Motor neuron (in vitro differentiated cells): ENCODE results near the gene MARCO. TPM values are rescaled to one million over a fixed set of nuclear protein-coding genes. Genes with fewer than 3 reads are reported as not detected.
"Not testable (repeated sequence)": the region's sequence is repeated elsewhere in the genome, so short reads cannot be mapped to it uniquely, and the experiment has no call there.

Source experiments
- ATAC-seq, 8 experiments: fragments of 200-7000 bp; cut with Tn5 transposase; replicated peaks in 6 of 8; 2 replicates each; pipeline ENCODE4 v1.8.0; 2021; ENCODE audit warnings: mild to moderate bottlenecking in 8 of 8, moderate library complexity in 8 of 8
- H3K27ac ChIP-seq, 2 donors: fragments of 250-450 bp; sonication (Bioruptor Pico); 2 replicates each; pipeline ENCODE4 v1.9.0; 2021; ENCODE audit warnings: antibody characterized with exemption in 2 of 2, mild to moderate bottlenecking in 2 of 2, moderate library complexity in 1 of 2
- H3K4me1 ChIP-seq, 2 donors: fragments of 250-450 bp; sonication (Bioruptor Pico); replicated peaks in 1 of 2; 2 replicates each; pipeline ENCODE4 v1.6.1; 2021; ENCODE audit warnings: antibody characterized with exemption in 2 of 2, mild to moderate bottlenecking in 2 of 2, moderate library complexity in 1 of 2
- H3K4me3 ChIP-seq, 5 donors: fragments of 250-450 bp; sonication (Bioruptor Pico); 2 replicates each; pipeline ENCODE4 v1.9.0; 2021; ENCODE audit warnings: antibody characterized with exemption in 5 of 5, mild to moderate bottlenecking in 5 of 5, moderate library complexity in 4 of 5
- WGBS, 10 experiments: fragments of 450-650 bp; shearing (Covaris generic); methylation state at CpG; one replicate each; pipeline ENCODE4 v1.0.0; 2022; 5-methylcytosine and 5-hydroxymethylcytosine counted together
- in situ Hi-C, 9 experiments: fragments of 400-800 bp; cut with MboI; loops; one replicate each; pipeline ENCODE4 v1.15.0; 2021; ENCODE audit warnings: low sequenced_read_pairs in 9 of 9, low pct_unique_long_range_greater_than_20kb in 2 of 9; ENCODE audit not compliant: unreplicated experiment in 9 of 9
- total RNA-seq, 8 experiments: library from RNA; unstranded; fragments of 300-600 nt; gene quantifications; 2 replicates each; pipeline versions ENCODE4 v1.2.3 to v1.2.4, GENCODE V29; 2022

MARCO gene
- total RNA-seq, 8 experiments from 2014 or later = 1.6 TPM; not detected in 7

DNA sequence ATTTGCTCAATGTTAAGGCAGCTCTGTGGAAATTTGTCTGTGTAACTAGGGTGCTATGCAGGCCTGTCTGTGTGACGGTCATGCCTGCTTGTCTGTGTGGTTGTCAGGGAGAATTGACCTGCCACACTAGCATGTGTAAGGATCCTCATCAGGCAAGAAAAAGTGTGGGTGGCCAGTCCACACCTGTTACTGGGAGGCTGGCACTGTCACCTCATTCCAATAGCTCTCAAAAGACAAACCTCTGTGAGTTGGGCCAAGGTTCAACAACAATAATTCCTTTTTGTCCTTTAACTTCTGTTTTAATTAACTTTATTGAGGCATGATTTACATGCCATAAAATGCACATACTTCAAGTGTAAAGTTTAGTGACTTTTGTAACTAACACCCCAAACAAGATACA lies 4.2 kb upstream of the MARCO start:
- WGBS, 10 experiments = 0 to 100% (median 37%) methylated on average over 1 of the region's 1 CpG; no CpG with 5 or more reads in 4 of the 10 experiments
- no peaks in the 10 kb centered on the region for H3K4me1 ChIP-seq
- no peak overlapping the region for H3K27ac ChIP-seq
- in situ Hi-C loops = no loop called here
- ATAC-seq = peak in 1 of 8 experiments; percentile 32
- no peak overlapping the region for H3K4me3 ChIP-seq

DNA sequence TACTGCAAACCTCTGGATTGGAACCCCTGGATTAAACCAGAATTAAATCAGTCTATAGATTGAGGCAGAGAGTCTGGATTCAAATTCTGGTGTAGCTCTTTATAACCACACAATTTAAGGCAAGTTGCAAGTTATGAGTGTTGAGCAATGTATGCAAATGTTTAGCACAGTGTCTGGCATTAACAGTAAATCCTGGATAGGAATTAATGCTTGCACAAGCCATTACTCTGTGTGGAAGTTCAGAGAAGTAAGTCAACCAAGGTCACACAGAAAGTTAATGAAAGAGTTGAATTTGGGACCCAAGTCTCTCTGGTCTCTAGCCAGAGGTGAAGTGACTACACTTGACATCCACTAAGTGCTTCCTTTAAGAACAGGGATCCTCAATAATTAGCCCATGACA lies 2.0 kb upstream of the MARCO start:
- in situ Hi-C loops = no loop called here
- no peak overlapping the region for H3K27ac ChIP-seq
- H3K4me3 ChIP-seq = no peak overlapping the region
- no peaks in the 10 kb centered on the region for H3K4me1 ChIP-seq
- ATAC-seq = peak in 2 of 8 experiments; percentile 70 to 83

GRCh38 chr2:118940486-118941120 lies 1.4 kb upstream of the MARCO start:
- H3K4me3 ChIP-seq = no peak overlapping the region
- no peaks in the 10 kb centered on the region for H3K4me1 ChIP-seq
- 8 to 95% (median 77%) methylated on average over 2 to 8 of the region's 9 CpGs; no CpG with 5 or more reads in 1 of the 10 experiments for WGBS, 10 experiments
- in situ Hi-C loops = no loop called here
- H3K27ac ChIP-seq = no peak overlapping the region
- ATAC-seq = no peak

DNA sequence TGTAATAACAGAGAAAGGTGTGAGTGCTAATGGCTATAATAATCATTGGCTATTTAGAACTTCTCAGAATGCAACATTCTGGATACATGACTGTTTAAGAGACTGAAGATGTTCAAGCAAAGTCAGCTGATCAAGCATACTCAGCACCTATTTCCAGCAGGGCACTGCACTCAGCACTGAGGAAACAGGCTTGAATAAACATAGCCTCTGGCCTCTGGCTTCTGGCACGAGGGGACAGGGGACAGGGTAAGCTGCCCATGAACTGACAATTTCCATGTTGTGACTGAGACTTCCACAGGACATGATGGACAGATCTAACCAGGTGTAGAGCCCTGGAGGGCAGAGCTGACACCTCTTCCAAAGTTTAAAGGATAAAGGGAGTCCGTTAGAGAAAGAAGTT lies 1.3 kb downstream of the MARCO start:
- no peaks in the 10 kb centered on the region for H3K4me1 ChIP-seq
- no peak overlapping the region for H3K27ac ChIP-seq
- WGBS, 10 experiments = 0 to 100% (median 52%) methylated on average over 1 to 2 of the region's 2 CpGs; no CpG with 5 or more reads in 4 of the 10 experiments
- in situ Hi-C loops = no loop called here
- ATAC-seq = peak in 1 of 8 experiments; percentile 31
- no peak overlapping the region for H3K4me3 ChIP-seq

DNA sequence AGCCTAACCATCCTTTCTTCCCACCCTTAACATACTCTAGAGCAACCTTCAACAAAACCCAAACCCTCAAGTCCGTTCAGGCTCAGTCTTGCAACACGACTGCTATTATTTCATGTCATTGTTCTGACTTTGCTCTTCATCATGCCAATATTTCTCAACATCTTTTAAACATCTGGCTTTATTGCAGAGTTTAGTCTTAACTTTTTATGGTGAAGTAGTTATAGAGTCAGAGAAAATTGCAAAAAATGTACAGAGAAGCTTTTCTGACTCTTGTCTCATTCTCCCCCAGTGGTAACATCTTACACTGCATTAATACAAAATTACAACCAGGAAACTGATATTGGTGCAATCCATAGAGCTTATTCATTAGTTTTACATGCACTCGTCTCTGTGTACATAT lies 3.9 kb downstream of the MARCO start:
- no peak for ATAC-seq

GRCh38 chr2:118948266-118948665 lies 6.3 kb downstream of the MARCO start:
- H3K4me1 ChIP-seq, ATAC-seq, H3K27ac ChIP-seq, H3K4me3 ChIP-seq, in situ Hi-C loops: not testable (repeated sequence)
- WGBS, 10 experiments = 13 to 82% (median 60%) methylated on average over 1 to 3 of the region's 3 CpGs

More for the DNA sequence above, 3.9 kb downstream of the MARCO start:
- in situ Hi-C loops = no loop called here
- no peak overlapping the region for H3K4me3 ChIP-seq
- no peaks in the 10 kb centered on the region for H3K4me1 ChIP-seq
- H3K27ac ChIP-seq = no peak overlapping the region
- WGBS, 10 experiments = 0 to 94% (median 44%) methylated on average over 2 to 3 of the region's 3 CpGs; no CpG with 5 or more reads in 2 of the 10 experiments

- ATAC-seq = no peak
- no peak overlapping the region for H3K4me3 ChIP-seq
- no peaks in the 10 kb centered on the region for H3K4me1 ChIP-seq
- WGBS, 10 experiments = 0 to 100% (median 67%) methylated on average over 1 to 7 of the region's 8 CpGs; no CpG with 5 or more reads in 2 of the 10 experiments
- H3K27ac ChIP-seq = no peak overlapping the region
- in situ Hi-C loops = no loop called here
These were observed 12.5 kb downstream of the MARCO start for GRCh38 chr2:118954297-118955060.

- no peak overlapping the region for H3K4me3 ChIP-seq
- H3K27ac ChIP-seq = no peak overlapping the region
- in situ Hi-C loops = no loop called here
- H3K4me1 ChIP-seq = no peaks in the 10 kb centered on the region
- no peak for ATAC-seq
- 0 to 38% (median 8%) methylated on average over 1 to 2 of the region's 3 CpGs; no CpG with 5 or more reads in 3 of the 10 experiments for WGBS, 10 experiments
These were observed 23.7 kb downstream of the MARCO start for GRCh38 chr2:118965737-118966136.

DNA sequence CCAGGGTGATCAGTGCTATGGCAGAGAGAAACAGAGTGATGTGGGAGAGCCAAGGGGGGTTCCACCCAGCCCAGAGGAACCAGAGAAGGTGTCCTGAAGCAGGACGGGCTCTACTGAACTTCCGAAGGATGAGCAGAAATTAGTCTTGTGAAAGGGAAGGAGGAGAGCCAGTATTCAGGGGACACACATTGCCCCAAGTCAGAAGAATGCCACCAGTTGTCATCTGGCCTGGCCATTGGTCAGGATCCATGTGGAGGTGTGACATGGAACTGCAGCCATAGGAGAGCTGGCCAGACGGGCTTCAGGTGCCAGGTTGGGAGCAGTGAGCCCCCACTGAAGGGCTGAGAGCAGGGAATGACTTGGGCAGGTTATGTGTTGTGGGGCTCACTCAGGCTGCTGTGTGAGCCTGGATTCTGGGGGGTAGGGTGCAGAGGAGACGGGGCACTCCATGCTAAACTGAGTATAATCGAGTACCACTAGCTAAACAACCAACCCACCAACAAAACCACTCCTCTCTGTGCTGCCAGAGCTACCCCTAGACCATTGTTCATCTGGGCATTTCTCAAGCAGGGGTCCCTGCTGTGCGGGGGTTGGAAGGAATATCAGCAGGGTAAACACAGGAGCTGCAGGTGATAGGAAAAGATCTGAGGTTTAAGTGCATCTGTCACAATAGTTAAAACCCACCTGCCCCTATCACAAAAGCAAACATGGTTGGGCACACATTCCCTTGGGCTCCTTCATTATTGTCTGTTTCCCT lies 25.3 kb downstream of the MARCO start:
- no peak for ATAC-seq
- Histone ChIP-seq H3K4me3 (no peak overlapping the region), H3K27ac (no peak overlapping the region), H3K4me1 (no peaks in the 10 kb centered on the region)
- 23 to 100% (median 54%) methylated on average over 1 to 3 of the region's 6 CpGs; no CpG with 5 or more reads in 3 of the 10 experiments for WGBS, 10 experiments
- in situ Hi-C loops = no loop called here

GRCh38 chr2:118968042-118968441 lies 26.0 kb downstream of the MARCO start:
- H3K27ac ChIP-seq = no peak overlapping the region
- 9 to 100% (median 43%) methylated on average over 1 to 3 of the region's 3 CpGs for WGBS, 10 experiments
- in situ Hi-C loops = no loop called here
- no peak overlapping the region for H3K4me3 ChIP-seq
- ATAC-seq = no peak
- H3K4me1 ChIP-seq = no peaks in the 10 kb centered on the region

DNA sequence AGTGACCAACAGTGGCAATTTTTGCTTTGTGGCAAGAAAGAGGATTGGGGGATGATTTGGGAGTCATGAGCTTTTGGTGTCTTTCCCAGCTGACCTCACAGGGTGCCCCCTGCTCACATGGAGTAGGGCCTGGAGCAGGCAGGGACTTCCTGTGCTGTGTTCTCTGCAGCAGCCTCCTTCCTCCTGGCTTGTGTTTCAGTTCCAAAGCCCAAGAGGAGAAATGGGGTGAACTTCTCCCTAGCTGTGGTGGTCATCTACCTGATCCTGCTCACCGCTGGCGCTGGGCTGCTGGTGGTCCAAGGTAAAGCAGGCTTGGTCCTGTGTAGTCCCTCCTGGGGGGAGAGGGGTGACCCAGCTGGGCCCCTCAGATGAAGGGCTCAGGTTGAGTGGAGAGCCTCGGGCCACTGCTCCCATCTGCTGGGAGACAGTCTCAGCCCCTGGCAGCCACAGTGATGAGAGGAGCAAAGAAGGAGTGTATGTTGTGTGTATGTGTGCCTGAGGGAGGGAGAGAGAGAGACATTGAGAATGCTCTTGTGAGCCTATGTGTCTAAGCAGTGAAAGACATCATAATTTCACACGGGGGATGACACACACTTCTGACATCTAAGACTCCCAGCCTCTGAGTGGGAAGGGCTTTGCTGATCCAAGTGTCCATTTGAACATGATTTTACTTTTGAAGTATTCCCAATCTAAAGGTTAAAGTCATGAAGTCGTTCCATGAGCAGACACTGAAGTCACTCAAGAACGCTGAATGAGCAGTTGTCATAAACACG lies 27.2 kb downstream of the MARCO start:
- peak in 1 of 8 experiments; percentile 7 for ATAC-seq
- 41 to 100% (median 79%) methylated on average over 1 to 5 of the region's 7 CpGs; no CpG with 5 or more reads in 4 of the 10 experiments for WGBS, 10 experiments
- H3K4me3 ChIP-seq = no peak overlapping the region
- no peak overlapping the region for H3K27ac ChIP-seq
- H3K4me1 ChIP-seq = no peaks in the 10 kb centered on the region
- in situ Hi-C loops = no loop called here

- WGBS, 10 experiments = 63 to 88% (median 79%) methylated on average over 1 to 9 of the region's 16 CpGs; no CpG with 5 or more reads in 4 of the 10 experiments
- in situ Hi-C loops = no loop called here
- H3K4me1 ChIP-seq = no peaks in the 10 kb centered on the region
- no peak overlapping the region for H3K27ac ChIP-seq
- peak in 3 of 8 experiments; percentile 28 to 53 (median 43) for ATAC-seq
- H3K4me3 ChIP-seq = no peak overlapping the region
These were observed 27.9 kb downstream of the MARCO start for GRCh38 chr2:118969734-118970395.
